GM21737 (cell line): ENCODE measurements around the gene PLD4.

ENCODE experiments used
- ATAC-seq: cut with Tn5 transposase; IDR thresholded peaks from one replicate; pipeline ENCODE4 v1.9.1; 2021; ENCODE audit warnings: mild to moderate bottlenecking, moderate library complexity; ENCODE audit not compliant: unreplicated experiment

Gene PLD4

GRCh38 chr14:104973135-104973384 lies 48.4 kb downstream of the PLD4 start:
- no peak for ATAC-seq

- ATAC-seq: no peak
These were observed 48.9 kb downstream of the PLD4 start for GRCh38 chr14:104973385-104974145.

GRCh38 chr14:104974146-104974541 lies 49.5 kb downstream of the PLD4 start:
- no peak for ATAC-seq

- no peak for ATAC-seq
These were observed 50.1 kb downstream of the PLD4 start for GRCh38 chr14:104974665-104975390.

- ATAC-seq: no peak
These were observed 51.0 kb downstream of the PLD4 start for GRCh38 chr14:104975481-104976197.

- no peak for ATAC-seq
These were observed 51.7 kb downstream of the PLD4 start for GRCh38 chr14:104976198-104977007.

GRCh38 chr14:104977008-104977680 lies 52.5 kb downstream of the PLD4 start:
- ATAC-seq: no peak

GRCh38 chr14:104977681-104978653 lies 53.3 kb downstream of the PLD4 start, which contains the start of gene AHNAK2:
TSS of gene AHNAK2 (minus strand) at chr14:104978374. CDS start at chr14:104978237, 137 bp downstream.
- no peak for ATAC-seq

- no peak for ATAC-seq
These were observed 54.3 kb downstream of the PLD4 start for GRCh38 chr14:104978746-104979691.

- no peak for ATAC-seq
These were observed 55.3 kb downstream of the PLD4 start for GRCh38 chr14:104979758-104980610.

- ATAC-seq: no peak
These were observed 56.2 kb downstream of the PLD4 start for GRCh38 chr14:104980611-104981531.

GRCh38 chr14:104981699-104982541 lies 57.2 kb downstream of the PLD4 start:
- ATAC-seq: no peak

- ATAC-seq: no peak
These were observed 58.0 kb downstream of the PLD4 start for GRCh38 chr14:104982548-104983230.
